Naive thymus-derived CD8-positive, alpha-beta T cell (primary cell): Measurements from ENCODE around the gene UBAC2. TPM values are rescaled to one million over a fixed set of nuclear protein-coding genes. Genes with fewer than 3 reads are reported as not detected.
A peak's percentile ranks its signal among the peaks of the same experiment; 100 is the strongest.

Source experiments
- ATAC-seq, 2 donors: fragments of 150-1000 bp; cut with Tn5 transposase in 1 of 2; sonication (Bioruptor Pico), chemical (Tn5 transposase) in 1 of 2; 1 replicate in 1 of 2; 2 replicates in 1 of 2; pipeline ENCODE4 v1.10.0; 2021; ENCODE audit warnings: mild to moderate bottlenecking in 2 of 2, moderate library complexity in 2 of 2
- POLR2A ChIA-PET: fragments of 350-600 bp; sonication (Branson Sonifier 250); formaldehyde crosslinking; loops from one replicate; lab custom pipeline; 2021; ENCODE audit warnings: antibody characterized with exemption; lab: Charles Lee
- DNase-seq, 10 donors: peaks; one replicate each; pipeline versions ENCODE4 v3.0.0 to v3.0.0-alpha.2; 2020 to 2022
- H3K27ac Mint-ChIP-seq, 10 donors: one replicate each; pipeline ENCODE4 v1.8.0; 2020 to 2022; ENCODE audit warnings: mild to moderate bottlenecking in 10 of 10, mixed read lengths in 10 of 10, moderate library complexity in 4 of 10, inconsistent platforms in 1 of 10
- H3K27me3 Mint-ChIP-seq, 5 donors: one replicate each; pipeline ENCODE4 v1.8.0; 2021 to 2022; ENCODE audit warnings: mixed read lengths in 5 of 5
- H3K36me3 Mint-ChIP-seq, 3 donors: one replicate each; pipeline ENCODE4 v1.8.0; 2020 to 2022; ENCODE audit warnings: mixed read lengths in 3 of 3, mild to moderate bottlenecking in 2 of 3, inconsistent platforms in 1 of 3
- H3K4me1 Mint-ChIP-seq, 4 donors: one replicate each; pipeline ENCODE4 v1.8.0; 2021 to 2022; ENCODE audit warnings: mixed read lengths in 4 of 4
- H3K4me3 Mint-ChIP-seq, 10 donors: one replicate each; pipeline ENCODE4 v1.8.0; 2020 to 2022; ENCODE audit warnings: mild to moderate bottlenecking in 10 of 10, mixed read lengths in 10 of 10, moderate library complexity in 6 of 10, inconsistent platforms in 1 of 10
- H3K9me3 Mint-ChIP-seq, 9 donors: one replicate each; pipeline ENCODE4 v1.8.0; 2020 to 2022; ENCODE audit warnings: mixed read lengths in 9 of 9, mild to moderate bottlenecking in 3 of 9, inconsistent platforms in 1 of 9, moderate library complexity in 1 of 9
- polyA plus RNA-seq, 3 donors: library from polyadenylated mRNA; unstranded; fragments of 300-500 nt; fragmentation: Illumina TruSeq; gene quantifications; one replicate each; pipeline ENCODE4 v1.2.3, GENCODE V29; 2021
- total RNA-seq, 8 experiments: library from RNA in 2 of 8; stranded (reverse) in 2 of 8; gene quantifications; one replicate each; pipeline ENCODE4 v1.2.3 and lab custom pipeline; 2021 to 2026

Gene UBAC2
- total and polyA plus RNA-seq, 5 experiments from 2014 or later = 105 to 178 (median 160) TPM

DNA sequence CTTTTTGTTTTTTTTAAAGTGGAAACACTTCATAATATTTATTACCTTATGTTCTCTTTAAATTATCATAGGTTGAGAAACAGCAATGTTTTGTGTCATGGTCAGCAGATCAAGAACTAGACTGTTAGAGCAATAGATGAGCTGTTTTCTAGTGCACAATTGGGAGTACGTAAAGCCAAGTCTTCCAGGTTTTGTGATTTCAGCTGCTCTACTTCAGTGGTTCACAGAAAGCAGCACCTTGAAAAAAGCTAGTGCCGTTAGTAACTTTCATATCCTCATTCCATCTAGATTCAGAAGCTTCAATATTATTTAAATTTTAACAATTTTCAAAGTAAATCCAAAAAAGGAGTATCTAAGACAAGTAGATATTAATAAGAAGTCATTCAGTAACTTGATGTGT is 55.6 kb downstream of the UBAC2 start:
- ATAC-seq (no peak), DNase-seq (no peak)
- peaks cover 25 to 42% (median 28%) of the 10 kb centered on the region in 3 donors for H3K36me3 Mint-ChIP-seq
- peak overlapping the region; percentile 36 to 99 (median 82) for H3K27ac Mint-ChIP-seq
- H3K4me3 Mint-ChIP-seq = peak overlapping the region; percentile 80 to 96 (median 86)
- H3K4me1 Mint-ChIP-seq = peaks cover 38 to 80% (median 67%) of the 10 kb centered on the region in 4 donors
- POLR2A ChIA-PET = interaction anchor here (1.0 to 7.9 kb wide), 6 partner anchors 20 to 53 kb away, joined by 3 to 231 read pairs (median 16); partner anchors contain the start of gene UBAC2
- H3K27me3 Mint-ChIP-seq = no peaks in the 10 kb centered on the region
- H3K9me3 Mint-ChIP-seq = no peaks in the 10 kb centered on the region

DNA sequence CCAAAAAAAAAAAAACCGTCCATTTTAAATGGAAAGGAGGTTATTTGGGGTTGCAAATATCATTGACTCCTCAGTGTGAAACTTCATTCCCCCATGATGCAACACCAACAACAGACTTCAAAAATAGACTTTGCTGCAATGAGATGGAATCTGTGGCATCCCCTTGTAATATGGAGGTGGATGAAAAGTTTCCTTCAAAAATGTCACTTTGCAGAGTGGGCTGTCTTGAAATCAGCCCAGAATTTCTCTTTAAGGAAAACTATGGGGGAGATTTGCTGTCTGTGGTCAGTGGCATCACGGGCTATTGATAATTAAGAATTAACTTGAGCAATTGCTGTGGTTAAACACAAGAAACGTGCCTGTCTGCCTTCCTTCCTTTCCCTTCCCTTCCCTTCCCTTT is 56.1 kb downstream of the UBAC2 start:
- peak overlapping the region; percentile 80 to 96 (median 86) for H3K4me3 Mint-ChIP-seq
- DNase-seq (peak in 2 of 10 donors; percentile 24 to 35), ATAC-seq (peak; percentile 13 to 49)
- H3K36me3 Mint-ChIP-seq = peaks cover 25 to 45% (median 29%) of the 10 kb centered on the region in 3 donors
- peaks cover 34 to 80% (median 67%) of the 10 kb centered on the region in 4 donors for H3K4me1 Mint-ChIP-seq
- POLR2A ChIA-PET = interaction anchor here (0.7 to 7.9 kb wide), 6 partner anchors 25 to 169 kb away, joined by 3 to 231 read pairs (median 22); partner anchors contain the start of gene UBAC2
- H3K27me3 Mint-ChIP-seq = no peaks in the 10 kb centered on the region
- H3K9me3 Mint-ChIP-seq = no peaks in the 10 kb centered on the region
- peak overlapping the region; percentile 36 to 99 (median 84) for H3K27ac Mint-ChIP-seq

DNA sequence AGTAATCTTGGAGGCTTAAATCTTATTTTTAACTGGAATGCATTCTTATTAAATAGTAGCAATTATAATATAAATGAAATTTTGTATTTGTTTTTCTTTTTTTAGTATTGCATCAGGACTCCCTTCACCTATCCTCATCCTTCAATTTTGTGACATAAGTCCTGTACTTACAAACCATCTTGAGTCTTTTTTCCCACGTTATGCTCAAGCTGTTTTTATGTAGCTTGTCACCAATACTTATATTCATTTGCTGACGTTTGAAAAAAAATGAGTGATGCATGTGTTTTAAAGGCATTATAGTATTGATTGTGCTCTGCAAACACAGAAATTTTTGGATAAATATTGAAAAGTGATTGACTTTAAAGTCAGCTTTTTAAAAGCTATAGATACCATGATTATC is 56.6 kb downstream of the UBAC2 start:
- H3K4me3 Mint-ChIP-seq = peak overlapping the region; percentile 80 to 96 (median 88)
- POLR2A ChIA-PET = interaction anchor here (0.6 to 7.9 kb wide), 13 partner anchors 10 to 170 kb away, joined by 3 to 231 read pairs (median 4); partner anchors contain the start of gene UBAC2
- H3K9me3 Mint-ChIP-seq = no peaks in the 10 kb centered on the region
- no peak for DNase-seq
- H3K27ac Mint-ChIP-seq = peak overlapping the region; percentile 65 to 99 (median 84)
- H3K36me3 Mint-ChIP-seq = peaks cover 25 to 47% (median 26%) of the 10 kb centered on the region in 3 donors
- ATAC-seq = no peak
- H3K4me1 Mint-ChIP-seq = peaks cover 29 to 80% (median 67%) of the 10 kb centered on the region in 4 donors
- H3K27me3 Mint-ChIP-seq = no peaks in the 10 kb centered on the region

DNA sequence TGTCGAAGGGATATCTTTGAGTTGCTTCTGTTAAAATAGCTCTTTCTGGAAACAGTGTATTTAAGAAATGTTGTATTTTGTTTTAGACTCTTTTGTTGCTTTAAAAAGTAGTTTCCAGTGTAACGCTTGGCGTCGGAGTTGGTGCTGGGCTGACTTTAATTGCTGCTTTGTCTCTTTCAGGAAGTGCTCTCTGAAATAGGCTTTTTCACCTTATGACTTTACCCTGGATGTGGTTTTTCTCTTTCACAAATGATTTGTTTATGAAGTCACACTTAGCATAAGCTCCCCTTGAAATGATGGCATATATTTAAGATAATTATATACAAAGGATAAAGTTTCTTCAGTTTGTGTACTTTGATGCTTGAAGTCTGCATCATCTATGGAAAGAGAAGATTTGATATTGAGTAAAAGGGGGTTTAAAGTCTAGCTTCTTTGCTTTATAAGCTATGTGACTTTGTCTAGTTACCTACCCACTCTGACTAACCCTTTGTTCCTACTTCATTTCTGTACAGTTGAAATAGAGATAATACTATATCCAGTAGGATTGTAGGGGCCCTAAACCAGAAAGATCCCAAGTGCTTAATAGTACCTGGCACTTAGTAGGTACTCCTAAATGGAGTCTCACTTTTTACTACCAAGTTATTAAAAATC is 57.7 kb downstream of the UBAC2 start, which contains the start of gene GPR18:
GPR18 (minus strand) TSS at position 170 of the 651 bp plus-strand sequence. CDS start 2,507 bp downstream, outside the sequence.
- Mint-ChIP-seq H3K36me3 (peaks cover 25 to 47% (median 26%) of the 10 kb centered on the region in 3 donors), H3K27ac (peak within 1 kb of the TSS; percentile 90 to 99 (median 98)), H3K27me3 (no peaks in the 10 kb centered on the region), H3K4me1 (peaks cover 29 to 87% (median 74%) of the 10 kb centered on the region in 4 donors), H3K4me3 (peak within 1 kb of the TSS; percentile 87 to 98 (median 94)), H3K9me3 (no peaks in the 10 kb centered on the region)
- ATAC-seq (peak; percentile 74 to 81), DNase-seq (peak in 6 of 10 donors; percentile 17 to 78 (median 63))
- POLR2A ChIA-PET = interaction anchor here (0.5 to 7.9 kb wide), 20 partner anchors 9 to 188 kb away, joined by 3 to 231 read pairs (median 4); partner anchors contain the start of gene UBAC2

DNA sequence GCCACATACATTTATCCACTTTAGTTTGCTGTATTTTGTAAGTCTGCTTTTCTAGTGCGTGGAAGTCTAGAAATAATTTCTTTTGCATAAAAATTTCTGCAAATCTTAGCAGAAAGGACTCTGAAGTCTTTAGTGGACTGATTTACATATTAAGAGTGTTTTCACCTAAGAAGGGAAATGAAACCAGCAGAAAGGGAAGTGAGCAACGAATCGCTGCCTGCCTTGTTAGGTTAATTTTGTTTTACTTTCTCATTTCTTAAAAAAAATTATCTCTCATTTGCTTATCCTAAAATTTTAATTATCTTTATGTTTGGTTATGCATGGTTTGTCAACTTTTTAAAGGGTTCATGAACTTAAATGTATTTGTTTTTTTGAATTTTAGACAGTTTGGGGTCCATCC is 58.3 kb downstream of the UBAC2 start:
- H3K27ac Mint-ChIP-seq = peak overlapping the region; percentile 90 to 99 (median 98)
- H3K4me3 Mint-ChIP-seq = peak overlapping the region; percentile 87 to 98 (median 94)
- H3K4me1 Mint-ChIP-seq = peaks cover 33 to 87% (median 74%) of the 10 kb centered on the region in 4 donors
- H3K27me3 Mint-ChIP-seq = no peaks in the 10 kb centered on the region
- POLR2A ChIA-PET = interaction anchor here (0.6 to 7.9 kb wide), 16 partner anchors 19 to 188 kb away, joined by 3 to 231 read pairs (median 4); partner anchors contain the start of gene UBAC2
- DNase-seq (peak in 5 of 10 donors; percentile 15 to 64 (median 53)), ATAC-seq (peak; percentile 57 to 59)
- H3K9me3 Mint-ChIP-seq = no peaks in the 10 kb centered on the region
- peaks cover 23 to 41% (median 26%) of the 10 kb centered on the region in 3 donors for H3K36me3 Mint-ChIP-seq

DNA sequence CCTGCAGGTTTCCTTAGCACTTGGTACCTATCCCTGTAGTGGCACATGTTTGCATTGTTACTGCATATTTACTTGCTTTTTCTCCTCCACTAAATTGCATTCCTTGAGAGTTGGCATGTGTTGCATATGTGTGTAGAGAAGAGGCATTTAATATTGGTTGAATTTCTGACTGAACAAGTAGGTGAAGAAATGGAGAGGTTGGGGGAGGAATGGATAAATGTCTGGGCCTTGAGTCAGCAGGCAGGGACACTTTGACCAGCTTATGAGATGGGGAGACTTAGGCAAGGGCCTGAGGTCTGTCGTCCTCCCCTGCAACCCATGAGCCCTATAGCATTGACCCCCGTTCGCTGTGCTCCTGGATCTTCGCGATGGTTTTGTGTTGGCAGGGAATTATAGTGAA is 59.6 kb downstream of the UBAC2 start:
- Mint-ChIP-seq H3K27me3 (no peaks in the 10 kb centered on the region), H3K4me3 (peak overlapping the region; percentile 87 to 98 (median 94)), H3K27ac (peak overlapping the region; percentile 90 to 99 (median 98)), H3K36me3 (peaks cover 13 to 31% (median 16%) of the 10 kb centered on the region in 3 donors), H3K9me3 (no peaks in the 10 kb centered on the region), H3K4me1 (peaks cover 35 to 88% (median 76%) of the 10 kb centered on the region in 4 donors)
- POLR2A ChIA-PET = interaction anchor here (1.0 to 7.9 kb wide), 6 partner anchors 41 to 196 kb away, joined by 3 to 231 read pairs (median 6); partner anchors contain the start of gene UBAC2
- ATAC-seq (no peak), DNase-seq (no peak)

DNA sequence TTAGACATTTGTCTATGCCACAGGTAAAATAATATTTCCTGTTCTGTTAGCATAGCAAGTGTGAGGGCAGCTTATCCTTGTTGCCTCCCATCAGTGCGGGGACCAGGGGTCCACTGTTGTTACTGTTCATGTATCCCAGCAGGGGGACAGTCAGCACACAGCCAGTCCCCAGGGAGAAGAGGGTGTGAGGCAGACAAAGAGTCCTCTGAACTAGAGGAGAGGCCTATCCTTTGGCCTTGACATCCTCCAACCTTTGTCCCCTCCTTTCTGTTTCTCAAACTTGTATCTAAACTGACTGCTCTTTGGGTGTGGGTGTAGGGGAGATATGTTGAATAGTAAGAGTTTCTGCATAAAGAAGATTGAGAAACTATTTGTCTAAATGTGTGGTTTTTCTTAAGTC is 60.4 kb downstream of the UBAC2 start:
- Mint-ChIP-seq H3K36me3 (peaks cover 10 to 32% (median 10%) of the 10 kb centered on the region in 3 donors), H3K27me3 (no peaks in the 10 kb centered on the region), H3K9me3 (no peaks in the 10 kb centered on the region), H3K27ac (peak overlapping the region; percentile 83 to 99 (median 93)), H3K4me3 (peak overlapping the region in 6 of 10 donors; percentile 8 to 96 (median 26)), H3K4me1 (peaks cover 36 to 90% (median 76%) of the 10 kb centered on the region in 4 donors)
- DNase-seq (no peak), ATAC-seq (no peak)
- POLR2A ChIA-PET = interaction anchor here (0.5 to 7.9 kb wide), 5 partner anchors 13 to 82 kb away, joined by 3 to 231 read pairs (median 4); partner anchors contain the start of gene UBAC2

DNA sequence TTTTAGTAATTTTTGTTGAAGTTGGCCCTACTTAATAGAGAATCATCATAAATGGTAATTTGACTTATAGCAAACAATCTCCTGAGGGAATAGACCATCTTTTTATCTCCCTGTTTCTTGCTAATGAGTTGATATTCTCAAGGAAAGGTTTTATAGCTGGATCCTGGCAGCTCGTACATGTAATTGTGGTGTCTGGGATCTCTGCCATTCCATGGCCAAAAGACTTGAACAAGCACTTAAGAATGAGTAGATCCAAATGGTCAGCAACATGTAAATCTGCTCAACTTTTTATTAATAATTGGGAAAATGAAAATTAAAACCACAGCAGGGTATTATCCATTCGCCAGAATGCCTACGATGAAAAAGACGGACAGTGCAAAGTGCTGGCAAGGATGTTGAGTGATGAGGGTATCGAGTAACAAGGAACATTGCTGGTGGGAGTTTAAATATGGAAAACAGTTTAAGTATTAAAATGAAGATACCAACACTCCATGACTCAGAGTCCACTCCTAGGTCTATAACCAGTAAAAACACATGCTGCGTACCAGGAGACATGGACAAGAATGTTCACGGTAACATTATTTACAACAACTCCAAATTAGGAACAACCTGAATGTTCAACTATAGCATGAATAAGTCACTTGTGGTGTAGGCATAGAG is 62.6 kb downstream of the UBAC2 start:
- peak overlapping the region in 5 of 10 donors; percentile 11 to 45 (median 28) for H3K4me3 Mint-ChIP-seq
- POLR2A ChIA-PET = interaction anchor here (0.6 to 9.0 kb wide), 7 partner anchors 44 to 154 kb away, joined by 4 to 131 read pairs (median 6); partner anchors contain the start of gene UBAC2
- peaks cover 32 to 77% (median 73%) of the 10 kb centered on the region in 4 donors for H3K4me1 Mint-ChIP-seq
- H3K27me3 Mint-ChIP-seq = no peaks in the 10 kb centered on the region
- no peaks in the 10 kb centered on the region for H3K9me3 Mint-ChIP-seq
- no peak for DNase-seq
- H3K27ac Mint-ChIP-seq = peak overlapping the region; percentile 22 to 99 (median 90)
- H3K36me3 Mint-ChIP-seq = peaks cover 1 to 36% (median 2%) of the 10 kb centered on the region in 3 donors
- no peak for ATAC-seq

DNA sequence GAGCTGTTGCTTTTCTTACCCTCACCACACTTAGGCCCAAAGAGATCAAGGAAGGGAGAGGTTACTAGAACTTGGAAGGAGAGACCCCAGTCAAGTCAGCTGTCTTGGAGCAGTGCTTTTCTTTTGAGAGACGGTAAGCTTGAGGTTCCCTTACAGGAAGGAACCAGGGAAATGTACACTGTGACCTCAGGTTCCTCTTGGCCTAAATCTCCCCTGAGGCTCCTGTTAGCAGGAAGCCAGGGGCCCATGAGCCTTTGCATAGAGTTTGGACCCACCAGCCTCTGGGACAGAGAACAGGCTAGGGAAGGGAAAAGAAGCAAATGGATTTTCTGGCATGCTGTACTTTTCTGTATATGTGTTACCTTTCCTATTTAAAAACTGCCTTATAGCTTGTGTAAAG is 63.4 kb downstream of the UBAC2 start:
- DNase-seq (no peak), ATAC-seq (peak; percentile 52 to 56)
- Mint-ChIP-seq H3K27ac (peak overlapping the region; percentile 84 to 99 (median 91)), H3K9me3 (no peaks in the 10 kb centered on the region), H3K36me3 (peaks cover 0 to 41% (median 2%) of the 10 kb centered on the region in 3 donors), H3K4me3 (peak overlapping the region in 8 of 10 donors; percentile 11 to 45 (median 30)), H3K27me3 (no peaks in the 10 kb centered on the region), H3K4me1 (peaks cover 36 to 73% (median 72%) of the 10 kb centered on the region in 4 donors)
- POLR2A ChIA-PET = interaction anchor here (1.2 to 9.0 kb wide), 7 partner anchors 9 to 88 kb away, joined by 3 to 131 read pairs (median 6); partner anchors contain the start of gene UBAC2

DNA sequence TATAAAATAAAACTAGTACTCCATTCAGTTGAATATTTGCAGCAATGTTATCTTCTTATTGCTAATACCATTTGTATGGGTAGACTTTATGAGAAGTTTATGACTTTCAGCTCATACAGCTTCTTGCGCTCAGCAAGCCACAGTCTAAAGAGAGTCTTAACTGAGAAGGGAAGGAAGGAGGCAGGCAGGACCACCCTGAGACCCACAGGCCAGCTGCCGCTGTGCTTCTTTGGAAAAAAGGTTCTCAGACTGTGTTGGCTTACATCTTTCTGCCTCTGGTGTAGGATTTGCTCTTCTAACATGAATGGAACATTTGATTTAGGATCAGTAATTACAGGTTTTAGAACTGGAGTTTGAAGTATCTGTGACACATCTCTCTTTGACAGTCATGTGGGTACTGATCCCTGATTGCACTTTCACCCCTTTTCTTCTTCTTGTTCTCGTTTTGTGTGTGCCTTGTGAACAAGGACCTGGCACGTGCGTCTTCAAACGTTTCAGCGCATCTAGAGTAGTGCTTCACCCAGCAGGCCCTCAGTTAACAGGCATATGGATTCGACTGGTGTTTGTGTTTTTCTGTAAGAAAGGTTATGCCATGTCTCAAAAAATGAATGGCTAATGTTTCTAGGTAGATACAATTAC is 64.6 kb downstream of the UBAC2 start:
- ATAC-seq (peak in 1 of 2 donors; percentile 12), DNase-seq (no peak)
- H3K27me3 Mint-ChIP-seq = no peaks in the 10 kb centered on the region
- H3K9me3 Mint-ChIP-seq = no peaks in the 10 kb centered on the region
- H3K27ac Mint-ChIP-seq = peak overlapping the region; percentile 84 to 99 (median 91)
- H3K4me3 Mint-ChIP-seq = peak overlapping the region in 8 of 10 donors; percentile 23 to 75 (median 61)
- H3K36me3 Mint-ChIP-seq = peaks cover 0 to 41% (median 2%) of the 10 kb centered on the region in 3 donors
- H3K4me1 Mint-ChIP-seq = peaks cover 32 to 69% (median 63%) of the 10 kb centered on the region in 4 donors
- POLR2A ChIA-PET = interaction anchor here (0.7 to 9.0 kb wide), 12 partner anchors 9 to 148 kb away, joined by 3 to 131 read pairs (median 6); partner anchors contain the start of gene UBAC2

DNA sequence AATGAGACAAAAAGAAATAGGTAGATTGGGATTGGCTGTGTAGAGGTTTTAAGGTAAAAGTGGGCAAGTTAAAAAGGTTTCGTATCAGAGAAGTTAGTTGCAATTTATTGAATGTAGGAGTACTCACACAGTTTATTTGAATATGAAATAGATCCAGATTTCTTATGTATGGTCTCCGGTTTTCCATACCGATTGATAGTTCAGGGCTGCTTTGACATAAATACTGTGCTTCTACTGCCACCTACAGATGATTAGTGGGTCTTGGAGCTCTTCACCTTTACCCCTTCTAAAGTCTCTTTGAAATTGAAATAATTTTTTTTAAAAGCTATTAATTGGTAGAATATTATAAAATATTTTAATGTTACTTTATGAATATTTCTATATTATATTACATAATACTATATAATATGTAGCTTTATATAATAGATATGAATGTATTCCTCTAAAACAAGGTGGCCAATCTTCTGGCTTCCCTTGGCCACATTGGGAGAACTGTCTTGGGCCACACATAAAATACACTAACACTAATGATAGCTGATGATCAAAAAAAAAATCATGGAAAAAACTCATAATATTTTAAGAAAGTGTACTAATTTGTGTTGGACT is 65.3 kb downstream of the UBAC2 start:
- peak; percentile 66 to 68 for ATAC-seq
- Mint-ChIP-seq H3K4me3 (peak overlapping the region in 8 of 10 donors; percentile 23 to 75 (median 61)), H3K9me3 (no peaks in the 10 kb centered on the region), H3K4me1 (peaks cover 33 to 69% (median 63%) of the 10 kb centered on the region in 4 donors), H3K36me3 (peaks cover 0 to 39% (median 2%) of the 10 kb centered on the region in 3 donors), H3K27ac (peak overlapping the region; percentile 84 to 99 (median 91)), H3K27me3 (no peaks in the 10 kb centered on the region)
- peak in 5 of 10 donors; percentile 31 to 72 (median 65) for DNase-seq
- POLR2A ChIA-PET = interaction anchor here (0.9 to 9.0 kb wide), 8 partner anchors 9 to 117 kb away, joined by 3 to 131 read pairs (median 5); partner anchors contain the start of gene UBAC2
